Stomach (tissue), 4 donors: ENCODE measurements around the gene KCNAB1.

Experiments
- POLR2AphosphoS5 ChIP-seq, 3 donors: sonication (generic); formaldehyde crosslinking; IDR thresholded peaks; one replicate each; pipeline ENCODE4 v1.6.1; 2016; ENCODE audit warnings: antibody characterized with exemption in 3 of 3
- TF ChIP-seq, protein P1 (sequence below), 7 experiments: fragments of 450-650 bp in 4 of 7; fragments of 200-600 bp in 3 of 7; sonication (generic) in 3 of 7; IDR thresholded peaks; one replicate each; pipeline ENCODE4 v1.5.1; 2016 to 2019; ENCODE audit warnings: antibody characterized with exemption in 7 of 7, control low read depth in 2 of 7, mild to moderate bottlenecking in 1 of 7

DNA sequence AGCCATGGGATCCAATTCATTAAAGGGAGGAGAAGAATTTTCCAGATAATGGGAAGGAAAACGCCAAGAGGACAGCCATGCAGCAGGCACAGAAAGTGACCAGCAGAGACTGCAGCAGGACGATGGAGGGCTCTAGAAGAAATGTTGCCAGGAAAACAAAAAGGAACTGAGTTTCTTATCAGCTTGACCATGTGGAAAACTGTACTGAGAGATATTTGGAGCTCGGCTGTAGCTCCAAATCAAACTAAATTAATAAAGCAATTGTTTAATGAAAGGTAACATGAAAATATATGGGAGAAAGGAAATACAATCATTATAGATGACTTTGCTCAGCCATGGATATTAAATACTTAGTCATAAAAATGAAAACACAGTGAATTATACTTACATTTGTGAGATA lies 370.8 kb downstream of the KCNAB1 start:
- TF ChIP-seq POLR2AphosphoS5 (IDR thresholded peaks at IDR 0.05): no peak
- TF ChIP-seq, protein P1, sequence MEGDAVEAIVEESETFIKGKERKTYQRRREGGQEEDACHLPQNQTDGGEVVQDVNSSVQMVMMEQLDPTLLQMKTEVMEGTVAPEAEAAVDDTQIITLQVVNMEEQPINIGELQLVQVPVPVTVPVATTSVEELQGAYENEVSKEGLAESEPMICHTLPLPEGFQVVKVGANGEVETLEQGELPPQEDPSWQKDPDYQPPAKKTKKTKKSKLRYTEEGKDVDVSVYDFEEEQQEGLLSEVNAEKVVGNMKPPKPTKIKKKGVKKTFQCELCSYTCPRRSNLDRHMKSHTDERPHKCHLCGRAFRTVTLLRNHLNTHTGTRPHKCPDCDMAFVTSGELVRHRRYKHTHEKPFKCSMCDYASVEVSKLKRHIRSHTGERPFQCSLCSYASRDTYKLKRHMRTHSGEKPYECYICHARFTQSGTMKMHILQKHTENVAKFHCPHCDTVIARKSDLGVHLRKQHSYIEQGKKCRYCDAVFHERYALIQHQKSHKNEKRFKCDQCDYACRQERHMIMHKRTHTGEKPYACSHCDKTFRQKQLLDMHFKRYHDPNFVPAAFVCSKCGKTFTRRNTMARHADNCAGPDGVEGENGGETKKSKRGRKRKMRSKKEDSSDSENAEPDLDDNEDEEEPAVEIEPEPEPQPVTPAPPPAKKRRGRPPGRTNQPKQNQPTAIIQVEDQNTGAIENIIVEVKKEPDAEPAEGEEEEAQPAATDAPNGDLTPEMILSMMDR (IDR thresholded peaks at IDR 0.05): no peak
